AG08396 (cell line): ENCODE measurements around the gene PTGIS.

ENCODE experiments used
- DNase-seq: peaks from one replicate; pipeline ENCODE4 v3.0.0; 2012; ENCODE audit warnings: low spot score, mixed read lengths

PTGIS gene

DNA sequence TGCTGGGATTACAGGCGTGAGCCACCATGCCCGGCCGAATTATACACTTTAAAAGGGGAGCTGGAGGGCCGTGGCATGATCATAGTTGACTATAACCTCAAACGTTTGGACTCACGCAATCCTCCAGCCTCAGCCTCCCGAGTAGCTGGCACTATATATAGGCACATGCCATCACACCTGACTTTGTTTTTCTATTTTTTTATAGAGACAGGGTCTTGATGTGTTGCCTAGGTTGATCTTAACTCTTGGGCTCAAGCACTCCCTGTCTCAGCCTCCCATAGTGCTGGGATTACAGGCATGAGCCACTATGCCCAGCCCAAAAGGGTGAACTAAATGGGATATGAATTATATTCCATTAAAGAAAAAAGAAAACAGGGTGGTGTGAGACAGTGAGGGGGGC lies 7.8 kb downstream of the PTGIS start:
- DNase-seq, result no peak

GRCh38 chr20:49559411-49560081 lies 8.4 kb downstream of the PTGIS start:
- DNase-seq, result no peak

GRCh38 chr20:49558826-49559225 lies 9.1 kb downstream of the PTGIS start:
- no peak for DNase-seq

- DNase-seq, result no peak
These were observed 10.5 kb downstream of the PTGIS start for GRCh38 chr20:49557449-49557848.

DNA sequence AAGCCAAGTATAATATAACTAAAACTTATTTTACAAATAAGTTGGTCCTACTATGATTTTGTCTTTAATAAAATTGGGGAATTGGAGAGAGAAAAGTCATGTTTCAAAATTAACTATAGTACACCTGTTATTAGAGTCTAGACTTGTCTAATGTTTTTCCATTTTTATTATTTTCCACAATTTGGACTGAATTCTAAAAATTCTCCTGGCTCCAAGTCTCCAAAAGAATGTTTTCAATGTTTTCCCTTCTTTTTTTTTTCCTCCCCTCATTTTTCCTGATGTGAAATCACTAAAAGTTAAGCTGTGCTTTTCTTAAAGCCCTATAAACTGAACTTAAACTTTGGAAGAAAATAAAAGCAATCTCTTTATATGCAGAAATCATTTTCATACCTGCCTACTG lies 11.3 kb downstream of the PTGIS start:
- no peak for DNase-seq

GRCh38 chr20:49549801-49550551 lies 18.0 kb downstream of the PTGIS start:
- DNase-seq, result no peak

GRCh38 chr20:49548371-49548947 lies 19.5 kb downstream of the PTGIS start:
- DNase-seq, result no peak

- DNase-seq, result no peak
These were observed 22.4 kb downstream of the PTGIS start for GRCh38 chr20:49545572-49545971.

GRCh38 chr20:49544535-49544934 lies 23.4 kb downstream of the PTGIS start:
- no peak for DNase-seq

- DNase-seq, result no peak
These were observed 24.0 kb downstream of the PTGIS start for GRCh38 chr20:49543858-49544437.

DNA sequence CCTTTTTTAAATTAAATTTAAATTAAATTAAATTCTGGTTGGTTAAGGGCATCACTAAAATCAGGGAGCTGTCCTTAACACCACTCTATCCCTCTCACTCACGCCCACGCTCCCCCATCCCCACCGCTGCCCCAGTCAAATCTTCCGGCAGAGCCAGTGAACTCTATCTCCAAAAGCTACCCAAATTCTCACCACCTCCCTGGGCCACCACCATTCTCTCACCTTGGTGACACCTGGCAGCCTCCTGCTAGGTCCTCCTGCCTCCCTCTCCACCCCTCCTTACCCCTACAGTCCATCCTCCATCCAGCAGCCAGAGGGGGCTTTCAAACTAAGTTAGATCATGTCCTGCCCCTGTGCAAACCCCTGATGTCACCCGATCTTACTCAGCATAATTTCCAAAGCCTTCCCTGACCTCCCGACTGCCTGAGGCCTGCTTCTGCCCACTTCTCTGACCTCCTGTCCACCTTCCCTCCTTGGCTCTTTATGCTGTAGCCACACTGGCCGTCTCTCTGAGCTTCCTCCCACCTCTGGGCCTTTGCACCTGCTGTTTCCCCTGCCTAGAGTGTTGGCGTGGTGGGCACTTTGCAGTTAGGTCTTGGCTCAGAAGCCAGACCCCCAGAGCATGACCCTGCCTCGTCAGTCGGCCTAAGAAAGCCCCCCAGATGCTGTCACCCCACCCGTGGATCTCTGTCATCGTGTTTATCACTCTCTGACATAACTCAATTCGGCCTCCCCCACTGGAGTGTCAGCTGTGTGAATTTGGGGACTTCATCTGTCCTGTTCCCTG lies 24.7 kb downstream of the PTGIS start:
- no peak for DNase-seq

DNA sequence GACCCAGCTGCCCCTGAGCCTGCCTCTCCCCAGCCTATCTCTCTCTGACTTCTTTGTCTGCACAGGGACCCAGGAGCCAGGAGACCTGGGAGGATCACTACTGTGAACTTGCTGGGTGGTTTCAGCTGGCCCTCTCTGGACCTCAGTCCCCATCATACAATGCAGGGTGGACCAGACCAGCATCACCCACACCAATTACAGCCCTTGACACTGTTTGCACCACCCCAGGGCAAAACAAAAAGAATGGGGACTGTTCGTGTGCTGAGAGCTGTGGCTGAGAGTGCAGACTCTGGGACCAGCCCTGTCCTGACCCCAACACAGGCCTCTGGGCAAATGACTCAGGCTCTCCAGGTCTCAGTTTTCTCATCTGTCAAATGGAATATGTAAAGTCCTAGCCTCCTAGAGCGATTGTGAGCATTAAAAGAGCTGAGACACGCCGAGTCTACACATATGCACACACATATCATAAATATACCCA lies 25.4 kb downstream of the PTGIS start:
- no peak for DNase-seq

GRCh38 chr20:49541733-49542513 lies 26.0 kb downstream of the PTGIS start:
- DNase-seq, result peak; percentile 67

DNA sequence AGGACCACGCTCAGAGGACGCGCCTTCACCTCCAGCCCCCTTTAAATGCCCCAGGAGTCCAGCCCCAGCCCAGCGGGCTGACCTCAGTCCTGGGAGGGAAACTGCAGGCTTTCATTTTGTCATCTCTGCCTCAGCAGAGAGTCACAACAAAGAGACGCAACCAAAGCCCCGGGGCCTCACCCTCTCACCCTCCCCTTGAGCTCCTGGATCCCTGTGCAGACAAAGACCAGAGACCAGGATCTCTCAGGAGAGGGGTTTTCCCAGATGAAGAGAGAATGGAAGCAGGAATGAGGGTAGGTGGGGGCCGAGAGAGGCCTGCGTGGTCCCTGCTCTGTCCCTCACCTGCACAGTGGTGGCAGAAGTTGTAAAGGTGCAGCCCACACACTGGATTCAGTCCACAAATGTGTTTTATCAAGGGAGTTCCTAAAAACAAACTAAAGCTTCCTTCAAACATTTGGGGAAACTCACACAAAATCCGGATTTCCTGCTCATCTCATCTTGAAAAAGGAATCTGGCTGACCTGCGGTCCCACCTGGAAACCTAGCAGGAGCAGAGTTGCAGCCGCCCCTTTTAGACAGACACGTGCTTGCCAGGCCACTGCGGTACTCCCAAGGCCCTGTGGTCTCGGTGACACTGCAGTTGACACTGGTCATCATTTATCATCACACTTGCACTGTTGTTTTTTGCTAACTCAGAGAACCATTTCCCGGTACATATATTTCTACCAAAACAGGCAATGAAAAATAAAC lies 27.1 kb downstream of the PTGIS start:
- no peak for DNase-seq

DNA sequence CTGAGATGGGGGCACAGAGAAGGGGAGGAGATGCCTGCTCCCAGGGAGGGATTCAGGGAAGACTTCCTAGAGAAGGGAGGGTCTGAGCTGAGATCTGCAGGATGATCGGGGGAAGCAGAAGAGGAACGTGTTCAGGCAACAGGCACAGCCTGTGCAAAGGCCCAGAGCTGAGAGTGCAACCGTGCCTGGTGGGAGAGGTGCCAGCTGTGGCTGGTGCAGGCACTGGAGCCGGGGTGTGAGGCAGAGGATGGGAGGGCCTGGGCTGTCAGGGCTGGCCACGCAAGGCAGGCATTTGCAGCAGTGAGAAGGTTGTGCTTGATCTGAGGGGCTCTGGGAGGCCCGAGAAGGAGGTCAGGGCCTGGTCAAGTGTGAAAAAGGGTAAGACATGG lies 27.7 kb downstream of the PTGIS start:
- no peak for DNase-seq

GRCh38 chr20:49539481-49540231 lies 28.3 kb downstream of the PTGIS start:
- DNase-seq, result no peak

DNA sequence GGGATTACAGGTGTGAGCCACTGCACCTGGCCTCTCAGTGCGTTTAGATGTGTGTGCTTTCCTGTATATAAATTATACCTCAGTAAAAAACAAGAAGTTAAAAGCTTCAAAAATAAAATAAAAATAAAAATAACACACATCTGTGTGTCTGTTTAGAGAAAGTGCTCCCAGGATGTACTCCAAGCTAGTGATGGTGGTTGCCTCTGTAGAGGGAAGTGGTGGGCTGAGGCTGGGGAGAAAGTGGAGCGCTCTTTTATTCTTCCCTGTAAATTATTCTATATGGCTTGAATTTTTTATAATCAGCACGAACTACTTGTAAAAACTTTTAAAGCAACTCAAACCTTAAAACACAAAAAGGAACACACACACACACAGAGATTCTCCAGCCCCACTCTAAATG lies 29.0 kb downstream of the PTGIS start:
- no peak for DNase-seq

DNA sequence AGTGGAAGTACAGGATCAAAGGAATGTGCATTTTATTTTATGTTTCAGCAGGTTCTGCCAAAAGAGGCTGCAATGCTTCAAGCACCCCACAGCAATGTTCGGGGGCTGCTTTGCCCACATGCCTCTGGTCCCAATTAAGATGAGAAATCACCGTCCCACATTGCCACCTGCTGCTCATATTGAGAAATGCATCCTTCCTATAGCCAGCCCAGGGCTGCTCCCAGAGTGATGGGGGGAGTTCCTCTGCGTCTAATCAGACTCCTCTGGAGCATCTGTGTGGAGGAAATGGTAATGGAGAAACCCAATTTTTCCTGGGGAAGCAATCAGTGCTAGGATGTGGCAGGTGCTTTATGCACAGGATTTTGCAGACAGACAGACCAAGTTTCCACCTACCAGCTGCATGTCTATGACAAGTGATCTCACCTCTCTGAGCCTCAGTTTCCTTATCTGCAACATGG lies 33.7 kb downstream of the PTGIS start:
- DNase-seq, result peak; percentile 65

GRCh38 chr20:49532285-49532946 lies 35.5 kb downstream of the PTGIS start:
- DNase-seq, result no peak
